SU-DHL-6 (cell line): ENCODE data around the gene TMEM42.

Experiments used
- CTCF ChIP-seq: fragments of 200-600 bp; sonication (generic); IDR thresholded peaks from one replicate; pipeline ENCODE4 v1.5.1; 2017; ENCODE audit warnings: antibody characterized with exemption, mild to moderate bottlenecking, low read length, moderate library complexity; ENCODE audit not compliant: insufficient read depth, poor library complexity, severe bottlenecking
- EZH2phosphoT487 ChIP-seq: fragments of 200-600 bp; sonication (generic), shearing (Covaris generic); conservative IDR thresholded peaks from 2 replicates; pipeline ENCODE4 v1.6.1; 2018; ENCODE audit warnings: mild to moderate bottlenecking, antibody characterized with exemption, low read length, moderate library complexity, mixed read lengths

- TF ChIP-seq CTCF: no peak
- TF ChIP-seq EZH2phosphoT487: no peak
These were observed 15.9 kb upstream of the TMEM42 start for GRCh38 chr3:44845528-44846520.
